Liver (tissue), 9 donors: Measurements from ENCODE around the gene C11orf86. TPM values are rescaled to one million over a fixed set of nuclear protein-coding genes. Genes with fewer than 3 reads are reported as not detected.
"Not testable (repeated sequence)": the region's sequence is repeated elsewhere in the genome, so short reads cannot be mapped to it uniquely, and the experiment has no call there.

ENCODE experiments used
- DNase-seq: peaks from one replicate; pipeline ENCODE4 v3.0.0-alpha.2; 2017; ENCODE audit warnings: low spot score
- H3K27ac ChIP-seq, 2 donors: one replicate each; pipeline ENCODE4 v1.7.0; 2013; ENCODE audit warnings: inconsistent platforms in 2 of 2, low read length in 2 of 2, control low read depth in 1 of 2, low read depth in 1 of 2, mild to moderate bottlenecking in 1 of 2
- H3K27me3 ChIP-seq, 4 donors: one replicate each; pipeline versions ENCODE4 v1.6.1 to v1.7.0; 2013; ENCODE audit warnings: low read length in 3 of 4, inconsistent platforms in 1 of 4, mild to moderate bottlenecking in 1 of 4, moderate library complexity in 1 of 4; ENCODE audit not compliant: control insufficient read depth in 4 of 4, insufficient read depth in 4 of 4
- H3K36me3 ChIP-seq, 4 donors: one replicate each; pipeline versions ENCODE4 v1.6.1 to v1.7.0; 2013; ENCODE audit warnings: low read length in 3 of 4, mild to moderate bottlenecking in 3 of 4, low read depth in 1 of 4, moderate library complexity in 1 of 4; ENCODE audit not compliant: control insufficient read depth in 4 of 4, insufficient read depth in 3 of 4
- H3K4me1 ChIP-seq, 4 donors: one replicate each; pipeline versions ENCODE4 v1.6.1 to v1.7.0; 2013; ENCODE audit warnings: low read length in 3 of 4, mild to moderate bottlenecking in 3 of 4, moderate library complexity in 1 of 4; ENCODE audit not compliant: control insufficient read depth in 4 of 4, insufficient read depth in 4 of 4
- H3K4me3 ChIP-seq, 3 donors: one replicate each; pipeline versions ENCODE4 v1.6.1 to v1.7.0; 2013; ENCODE audit warnings: low read length in 3 of 3, control low read depth in 1 of 3, low read depth in 1 of 3, mild to moderate bottlenecking in 1 of 3
- H3K9ac ChIP-seq, 2 donors: one replicate each; pipeline ENCODE4 v1.7.0; 2013; ENCODE audit warnings: low read length in 2 of 2, mild to moderate bottlenecking in 2 of 2, moderate library complexity in 2 of 2, control low read depth in 1 of 2, low read depth in 1 of 2
- H3K9me3 ChIP-seq, 4 donors: one replicate each; pipeline versions ENCODE4 v1.6.1 to v1.7.0; 2013; ENCODE audit warnings: low read length in 3 of 4; ENCODE audit not compliant: control insufficient read depth in 4 of 4
- CTCF ChIP-seq: fragments of 150-350 bp; IDR thresholded peaks from 2 replicates; pipeline ENCODE4 v1.5.1; 2017; ENCODE audit warnings: improper control_type of control experiment, low read depth, low read length; ENCODE audit not compliant: missing input control
- EGR1 ChIP-seq, 2 donors: IDR thresholded peaks; 2 replicates each; pipeline ENCODE4 v1.6.1; 2016 to 2018; ENCODE audit warnings: antibody characterized with exemption in 2 of 2, low read depth in 2 of 2
- FOXA2 ChIP-seq: IDR thresholded peaks from 2 replicates; pipeline ENCODE4 v1.6.1; 2016; ENCODE audit warnings: antibody characterized with exemption
- GABPA ChIP-seq, 2 donors: IDR thresholded peaks in 1 of 2; conservative IDR thresholded peaks in 1 of 2; 2 replicates each; pipeline ENCODE4 v1.6.1; 2016; ENCODE audit warnings: antibody characterized with exemption in 2 of 2, mild to moderate bottlenecking in 1 of 2, moderate library complexity in 1 of 2
- HNF4A ChIP-seq, 2 donors: conservative IDR thresholded peaks; 2 replicates each; pipeline ENCODE4 v1.6.1; 2016; ENCODE audit warnings: antibody characterized with exemption in 2 of 2, mild to moderate bottlenecking in 2 of 2
- HNF4G ChIP-seq: IDR thresholded peaks from 2 replicates; pipeline ENCODE4 v1.6.1; 2016; ENCODE audit warnings: antibody characterized with exemption
- JUND ChIP-seq, 2 donors: IDR thresholded peaks; 2 replicates each; pipeline ENCODE4 v1.6.1; 2016; ENCODE audit warnings: antibody characterized with exemption in 2 of 2
- NR2F2 ChIP-seq: IDR thresholded peaks from 2 replicates; pipeline ENCODE4 v1.6.1; 2016; ENCODE audit warnings: antibody characterized with exemption
- RAD21 ChIP-seq, 2 donors: IDR thresholded peaks; 2 replicates each; pipeline ENCODE4 v1.6.1; 2016; ENCODE audit warnings: antibody characterized with exemption in 2 of 2, mild to moderate bottlenecking in 2 of 2
- RXRA ChIP-seq, 2 donors: IDR thresholded peaks; 2 replicates each; pipeline ENCODE4 v1.6.1; 2017 to 2018; ENCODE audit warnings: antibody characterized with exemption in 2 of 2, mild to moderate bottlenecking in 1 of 2
- SP1 ChIP-seq: IDR thresholded peaks from 2 replicates; pipeline ENCODE4 v1.6.1; 2018; ENCODE audit warnings: antibody characterized with exemption, mild to moderate bottlenecking
- TAF1 ChIP-seq: conservative IDR thresholded peaks from 2 replicates; pipeline ENCODE4 v1.6.1; 2016; ENCODE audit warnings: antibody characterized with exemption, mild to moderate bottlenecking
- YY1 ChIP-seq: IDR thresholded peaks from 2 replicates; pipeline ENCODE4 v1.6.1; 2016; ENCODE audit warnings: antibody characterized with exemption, mild to moderate bottlenecking
- WGBS: extraction: QIAGEN DNeasy Blood & Tissue Kit; methylation state at CpG from one replicate; pipeline ENCODE4 v1.1.7; 2013; 5-methylcytosine and 5-hydroxymethylcytosine counted together
- polyA plus RNA-seq, 2 donors: library from polyadenylated mRNA; stranded (reverse) in 1 of 2; unstranded in 1 of 2; fragments of 200-250 nt in 1 of 2; fragments of >200 nt in 1 of 2; fragmentation: Nextera tagmentation in 1 of 2; extraction: Ambion mirVana in 1 of 2; gene quantifications; one replicate each; pipeline versions ENCODE4 v1.2.1 to v1.2.3, GENCODE V29; 2013 to 2015
- total RNA-seq, 2 donors: library from RNA; depleted of rRNA; stranded (reverse); fragments of >200 nt; gene quantifications; one replicate each; pipeline ENCODE4 v1.2.3, GENCODE V29; 2014
- TF ChIP-seq, protein P1 (sequence below): IDR thresholded peaks from 2 replicates; pipeline ENCODE4 v1.6.1; 2016; ENCODE audit warnings: antibody characterized with exemption, mild to moderate bottlenecking
- TF ChIP-seq, protein P2 (sequence below): IDR thresholded peaks from 2 replicates; pipeline ENCODE4 v1.6.1; 2016; ENCODE audit warnings: antibody characterized with exemption
- donor health status: healthy.
- donor health status: healthy.
- donor health status: healthy.
- donor health status: healthy.
- donor health status: healthy.

The C11orf86 gene
- total and polyA plus RNA-seq, 4 donors: 0.18 TPM; not detected in 3

DNA sequence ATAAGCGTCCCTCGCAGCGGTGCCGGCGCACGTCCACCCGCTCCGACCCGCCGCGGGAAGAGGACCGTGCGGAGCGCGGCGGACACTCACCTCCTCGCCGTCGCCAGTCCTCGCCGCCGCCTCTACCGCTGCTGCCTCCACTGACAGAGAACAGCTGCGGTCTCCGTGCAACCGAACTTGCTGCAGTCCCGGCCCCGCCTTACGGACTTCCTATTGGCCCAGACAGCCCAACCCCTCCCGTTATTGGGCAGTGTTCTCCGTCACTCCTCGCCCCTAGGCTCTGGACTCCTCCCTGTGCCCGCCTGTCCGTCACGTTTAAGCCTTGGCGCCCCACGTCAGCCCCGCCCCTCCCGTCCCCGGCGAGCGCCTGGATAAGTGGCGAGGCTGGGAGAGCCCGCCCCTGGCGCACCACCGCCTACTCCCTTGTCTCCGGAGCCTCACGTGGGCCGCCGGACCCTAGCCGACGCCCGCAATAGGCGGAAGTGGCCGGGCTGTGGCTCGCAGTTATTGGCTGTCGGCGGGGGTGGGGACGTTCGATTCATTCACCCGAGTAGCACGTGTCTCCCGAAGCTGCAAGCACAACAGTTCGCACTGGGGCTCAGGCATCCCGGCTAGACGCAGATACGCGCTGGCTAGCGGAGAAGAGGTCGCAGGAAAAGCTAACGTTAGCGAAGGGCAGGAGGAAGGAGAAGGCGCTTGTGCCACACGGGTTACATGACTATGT lies 16.7 kb upstream of the C11orf86 start, which contains the start of gene PC:
PC (minus strand) TSS at position 152 of the 724 bp plus-strand sequence. CDS start 86,224 bp downstream, outside the sequence.
- H3K4me1 ChIP-seq: peaks cover 7 to 47% (median 36%) of the 10 kb centered on the region in 4 donors
- H3K9me3 ChIP-seq: no peaks in the 10 kb centered on the region
- peak within 1 kb of the TSS; percentile 74 to 90 (median 76) for H3K4me3 ChIP-seq
- H3K27ac ChIP-seq: peak within 1 kb of the TSS; percentile 76 to 91
- H3K36me3 ChIP-seq: no peaks in the 10 kb centered on the region
- no peaks in the 10 kb centered on the region for H3K27me3 ChIP-seq
- TF ChIP-seq, protein P1, sequence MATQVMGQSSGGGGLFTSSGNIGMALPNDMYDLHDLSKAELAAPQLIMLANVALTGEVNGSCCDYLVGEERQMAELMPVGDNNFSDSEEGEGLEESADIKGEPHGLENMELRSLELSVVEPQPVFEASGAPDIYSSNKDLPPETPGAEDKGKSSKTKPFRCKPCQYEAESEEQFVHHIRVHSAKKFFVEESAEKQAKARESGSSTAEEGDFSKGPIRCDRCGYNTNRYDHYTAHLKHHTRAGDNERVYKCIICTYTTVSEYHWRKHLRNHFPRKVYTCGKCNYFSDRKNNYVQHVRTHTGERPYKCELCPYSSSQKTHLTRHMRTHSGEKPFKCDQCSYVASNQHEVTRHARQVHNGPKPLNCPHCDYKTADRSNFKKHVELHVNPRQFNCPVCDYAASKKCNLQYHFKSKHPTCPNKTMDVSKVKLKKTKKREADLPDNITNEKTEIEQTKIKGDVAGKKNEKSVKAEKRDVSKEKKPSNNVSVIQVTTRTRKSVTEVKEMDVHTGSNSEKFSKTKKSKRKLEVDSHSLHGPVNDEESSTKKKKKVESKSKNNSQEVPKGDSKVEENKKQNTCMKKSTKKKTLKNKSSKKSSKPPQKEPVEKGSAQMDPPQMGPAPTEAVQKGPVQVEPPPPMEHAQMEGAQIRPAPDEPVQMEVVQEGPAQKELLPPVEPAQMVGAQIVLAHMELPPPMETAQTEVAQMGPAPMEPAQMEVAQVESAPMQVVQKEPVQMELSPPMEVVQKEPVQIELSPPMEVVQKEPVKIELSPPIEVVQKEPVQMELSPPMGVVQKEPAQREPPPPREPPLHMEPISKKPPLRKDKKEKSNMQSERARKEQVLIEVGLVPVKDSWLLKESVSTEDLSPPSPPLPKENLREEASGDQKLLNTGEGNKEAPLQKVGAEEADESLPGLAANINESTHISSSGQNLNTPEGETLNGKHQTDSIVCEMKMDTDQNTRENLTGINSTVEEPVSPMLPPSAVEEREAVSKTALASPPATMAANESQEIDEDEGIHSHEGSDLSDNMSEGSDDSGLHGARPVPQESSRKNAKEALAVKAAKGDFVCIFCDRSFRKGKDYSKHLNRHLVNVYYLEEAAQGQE: peak; percentile 53
- TF ChIP-seq JUND (IDR thresholded peaks at IDR 0.05) (peak; percentile 12 to 22), EGR1 (IDR thresholded peaks at IDR 0.05; ENCODE audit: low read depth in 2 of 2) (peak; percentile 78 to 80), YY1 (peak; percentile 76), CTCF (no peak), SP1 (peak; percentile 94), GABPA (IDR thresholded peaks at IDR 0.05 in 1 of 2, conservative IDR thresholded peaks at IDR 0.05 in 1 of 2) (peak in 1 of 2 donors; percentile 81), TAF1 (peak; percentile 85), NR2F2 (no peak), RXRA (IDR thresholded peaks at IDR 0.05) (peak; percentile 53 to 56), RAD21 (IDR thresholded peaks at IDR 0.05) (peak; percentile 23 to 53), HNF4G (no peak), HNF4A (conservative IDR thresholded peaks at IDR 0.05) (peak; percentile 30 to 48)
- TF ChIP-seq, protein P2, sequence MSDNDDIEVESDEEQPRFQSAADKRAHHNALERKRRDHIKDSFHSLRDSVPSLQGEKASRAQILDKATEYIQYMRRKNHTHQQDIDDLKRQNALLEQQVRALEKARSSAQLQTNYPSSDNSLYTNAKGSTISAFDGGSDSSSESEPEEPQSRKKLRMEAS: peak; percentile 97
- DNase-seq: peak; percentile 99
- WGBS: under 1% methylated on average over 74 of the region's 74 CpGs
- H3K9ac ChIP-seq: peak within 1 kb of the TSS; percentile 39 to 81

- peak overlapping the region; percentile 73 to 78 for H3K27ac ChIP-seq
- H3K27me3 ChIP-seq: no peaks in the 10 kb centered on the region
- H3K4me3 ChIP-seq: peak overlapping the region in 1 of 3 donors; percentile 7
- H3K4me1 ChIP-seq: peaks cover 7 to 42% (median 31%) of the 10 kb centered on the region in 4 donors
- H3K9ac ChIP-seq: peak overlapping the region; percentile 3 to 24
- no peak for DNase-seq
- TF ChIP-seq HNF4G (no peak), CTCF (no peak), JUND (IDR thresholded peaks at IDR 0.05) (no peak), FOXA2 (no peak)
- TF ChIP-seq, protein P1: no peak
- H3K9me3 ChIP-seq: no peaks in the 10 kb centered on the region
- WGBS: 34% methylated on average over 10 of the region's 10 CpGs
- H3K36me3 ChIP-seq: no peaks in the 10 kb centered on the region
These were observed 16.2 kb upstream of the C11orf86 start for GRCh38 chr11:66958956-66959274.

DNA sequence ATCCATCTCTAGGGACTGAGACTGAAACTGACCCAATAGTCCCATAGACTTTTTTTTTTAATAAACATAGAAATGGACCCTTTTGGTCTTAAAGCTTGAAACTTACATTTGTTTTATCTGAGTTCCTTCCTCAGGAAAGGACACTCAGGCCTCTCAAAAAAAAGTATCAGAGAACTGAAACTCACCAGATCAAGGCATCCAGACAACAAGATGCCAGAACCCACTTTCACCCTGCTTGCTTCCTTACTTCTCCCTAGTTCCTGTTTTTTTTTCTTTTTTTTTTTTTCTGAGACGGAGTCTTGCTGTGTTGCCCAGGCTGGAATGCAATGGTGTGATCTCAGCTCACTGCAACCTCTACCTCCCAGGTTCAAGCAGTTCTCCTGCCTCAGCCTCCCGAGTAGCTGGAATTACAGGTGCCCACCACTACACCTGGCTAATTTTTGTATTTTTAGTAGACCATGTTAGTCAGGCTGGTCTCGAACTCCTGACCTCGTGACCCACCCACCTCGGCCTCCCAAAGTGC lies 13.4 kb upstream of the C11orf86 start:
- WGBS: 89% methylated on average over 5 of the region's 5 CpGs
- peaks cover 5 to 25% (median 22%) of the 10 kb centered on the region in 4 donors for H3K4me1 ChIP-seq
- not testable (repeated sequence) for H3K9ac ChIP-seq, H3K36me3 ChIP-seq, DNase-seq, H3K9me3 ChIP-seq, H3K27ac ChIP-seq, H3K4me3 ChIP-seq, H3K27me3 ChIP-seq
